Stimulated activated CD4-positive, alpha-beta T cell treated with anti-CD3 and anti-CD28 coated beads, Interleukin-12 subunit alpha, Interleukin-12 subunit beta, amount 100 ng/mL, for 4 hours (primary cell): ENCODE measurements around the gene SORL1.

Experiments used
- DNase-seq: peaks from one replicate; pipeline ENCODE4 v3.0.0-alpha.2; 2020

SORL1 gene

GRCh38 chr11:121536126-121536525, 84.0 kb downstream of the SORL1 start:
- DNase-seq = no peak

- DNase-seq = no peak
These were observed 85.9 kb downstream of the SORL1 start for GRCh38 chr11:121538054-121538453.

GRCh38 chr11:121539000-121539399, 86.9 kb downstream of the SORL1 start:
- no peak for DNase-seq

- DNase-seq = no peak
These were observed 88.5 kb downstream of the SORL1 start for GRCh38 chr11:121540627-121541026.

DNA sequence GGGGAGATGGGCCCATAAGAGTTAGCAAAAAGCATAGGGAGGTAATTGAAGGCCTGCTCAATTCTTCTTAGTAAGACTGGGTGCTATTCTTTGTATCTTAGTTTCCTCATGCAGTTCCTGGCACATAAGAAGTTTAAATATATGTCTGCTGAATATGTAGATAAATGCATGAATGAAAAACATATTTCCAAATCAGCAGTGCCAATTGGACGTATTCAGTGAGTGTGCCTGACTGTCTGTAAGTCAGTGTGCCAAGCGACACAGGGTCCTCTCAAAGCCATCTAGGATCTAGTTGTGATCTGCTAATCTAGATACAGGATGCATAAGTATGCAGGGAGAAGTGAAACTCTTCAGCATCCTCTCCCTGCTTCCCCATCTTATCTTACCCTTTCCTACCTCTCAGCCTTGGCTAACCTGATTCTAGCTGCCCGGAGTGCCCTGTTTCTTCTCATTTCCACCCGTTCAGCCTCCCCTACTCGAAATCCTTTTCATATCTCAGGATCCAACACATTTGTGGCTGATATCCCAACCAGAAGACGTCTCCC, 91.8 kb downstream of the SORL1 start:
- DNase-seq = no peak

DNA sequence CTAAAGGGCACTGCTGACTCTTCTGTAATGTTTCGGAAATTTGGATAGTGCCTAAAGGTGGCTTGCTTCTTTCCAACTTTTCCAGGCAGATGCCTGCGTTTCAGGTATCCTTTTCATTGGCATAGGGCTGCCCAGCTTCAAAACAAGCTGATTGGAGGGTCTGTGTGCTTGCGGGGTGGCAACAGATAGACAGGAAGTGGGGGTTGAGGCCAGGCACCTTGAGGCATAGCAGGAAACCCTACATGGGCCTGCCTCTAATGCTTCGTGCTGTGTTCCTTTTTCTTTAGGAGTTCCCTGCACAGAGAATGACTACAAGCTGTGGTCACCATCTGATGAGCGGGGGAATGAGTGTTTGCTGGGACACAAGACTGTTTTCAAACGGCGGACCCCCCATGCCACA, 92.8 kb downstream of the SORL1 start:
- no peak for DNase-seq

DNA sequence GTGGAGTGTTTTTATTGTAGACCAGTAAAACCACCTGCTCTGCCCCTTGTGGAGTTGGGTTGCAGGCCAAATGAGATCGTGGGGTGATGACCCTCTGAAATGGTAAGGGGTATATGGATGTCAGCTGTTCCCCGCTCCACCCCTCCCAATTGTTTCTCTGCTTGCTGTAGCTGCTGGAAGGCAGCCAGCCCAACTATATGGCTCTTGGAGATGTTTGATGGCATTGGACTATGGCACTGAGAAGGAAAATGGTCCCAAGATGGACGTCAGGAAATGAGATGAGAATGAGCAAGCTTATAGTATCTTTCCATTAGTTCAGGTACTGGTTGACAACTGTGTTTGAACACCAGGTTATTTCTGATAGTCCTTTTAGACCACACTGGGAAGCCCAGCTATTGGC, 95.5 kb downstream of the SORL1 start:
- DNase-seq = no peak

GRCh38 chr11:121550247-121551030, 98.3 kb downstream of the SORL1 start:
- no peak for DNase-seq

- no peak for DNase-seq
These were observed 99.3 kb downstream of the SORL1 start for GRCh38 chr11:121551463-121551862.

- no peak for DNase-seq
These were observed 100.0 kb downstream of the SORL1 start for GRCh38 chr11:121552154-121552553.

GRCh38 chr11:121552644-121553043, 100.5 kb downstream of the SORL1 start:
- DNase-seq = no peak

- DNase-seq = no peak
These were observed 101.3 kb downstream of the SORL1 start for GRCh38 chr11:121553389-121553788.

GRCh38 chr11:121553806-121554205, 101.7 kb downstream of the SORL1 start:
- no peak for DNase-seq

GRCh38 chr11:121554552-121554951, 102.4 kb downstream of the SORL1 start:
- no peak for DNase-seq

- no peak for DNase-seq
These were observed 103.0 kb downstream of the SORL1 start for GRCh38 chr11:121555121-121555520.

DNA sequence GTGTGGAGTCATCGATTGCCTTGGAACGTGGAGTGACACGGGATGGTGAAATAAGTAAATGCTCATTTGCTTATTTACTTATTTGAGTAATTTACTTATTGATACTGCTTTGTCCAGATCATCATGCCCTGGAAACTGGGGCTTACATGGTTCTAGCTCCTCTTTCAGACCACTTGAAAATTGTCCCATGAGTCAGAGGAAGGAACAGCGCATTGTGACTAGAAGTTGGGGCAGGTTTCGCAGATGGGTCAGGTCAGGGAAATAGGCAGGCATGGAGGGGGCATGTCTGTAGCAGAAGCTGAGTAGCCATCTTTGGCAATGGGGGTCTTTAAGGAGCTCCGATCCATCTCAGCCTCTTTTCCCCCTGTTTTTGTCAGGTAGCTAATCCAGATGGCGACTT, 104.8 kb downstream of the SORL1 start:
- no peak for DNase-seq

DNA sequence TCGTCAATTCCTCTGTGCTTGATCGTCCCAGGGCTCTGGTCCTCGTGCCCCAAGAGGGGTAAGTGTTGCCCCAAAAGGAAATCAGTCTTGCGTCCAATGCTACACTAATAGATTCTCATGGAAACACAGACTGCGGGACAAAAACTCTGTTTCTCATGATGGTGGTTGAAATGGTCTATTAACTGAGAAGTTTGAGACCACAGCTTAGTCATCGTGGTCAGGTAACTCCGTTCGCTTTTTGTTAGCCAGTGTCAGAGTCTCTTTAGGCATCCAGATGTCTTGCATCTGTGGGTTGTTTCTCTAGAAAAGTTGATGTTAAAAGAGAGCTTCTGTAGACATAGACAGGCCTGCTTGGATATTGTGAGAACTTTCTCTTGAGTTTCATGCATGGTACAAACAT, 105.2 kb downstream of the SORL1 start:
- DNase-seq = no peak

DNA sequence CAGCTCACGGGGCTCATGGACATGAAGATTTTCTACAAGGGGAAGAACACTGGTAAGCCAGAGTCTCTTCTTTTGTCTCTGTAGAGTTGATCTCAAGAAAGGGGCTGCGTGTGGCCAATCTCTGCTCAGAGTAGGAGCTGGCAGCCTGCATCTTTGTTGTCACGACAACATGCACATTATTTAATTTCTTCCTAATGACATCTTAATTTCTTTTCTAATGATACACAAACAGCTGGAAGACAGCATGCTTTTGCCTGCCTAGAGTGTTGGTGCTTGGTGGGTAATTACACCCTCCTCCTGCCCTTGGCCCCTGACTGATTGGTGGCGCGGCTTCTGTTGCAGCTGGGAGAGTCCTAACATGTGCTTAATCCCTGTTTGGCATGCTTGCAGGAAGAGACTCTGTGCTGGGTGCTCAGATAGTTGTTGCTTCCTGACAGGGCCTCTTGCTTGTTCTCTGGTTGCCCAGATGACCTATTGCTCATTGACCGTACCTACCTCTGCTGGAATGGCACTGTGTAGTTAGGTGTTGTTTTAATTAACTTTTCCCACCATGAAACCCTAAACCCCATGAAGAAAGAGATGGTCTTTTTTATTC, 107.6 kb downstream of the SORL1 start:
- no peak for DNase-seq

- no peak for DNase-seq
These were observed 108.1 kb downstream of the SORL1 start for GRCh38 chr11:121560236-121560635.

- DNase-seq = no peak
These were observed 109.1 kb downstream of the SORL1 start for GRCh38 chr11:121561240-121561639.

- no peak for DNase-seq
These were observed 109.6 kb downstream of the SORL1 start for GRCh38 chr11:121561716-121562115.

DNA sequence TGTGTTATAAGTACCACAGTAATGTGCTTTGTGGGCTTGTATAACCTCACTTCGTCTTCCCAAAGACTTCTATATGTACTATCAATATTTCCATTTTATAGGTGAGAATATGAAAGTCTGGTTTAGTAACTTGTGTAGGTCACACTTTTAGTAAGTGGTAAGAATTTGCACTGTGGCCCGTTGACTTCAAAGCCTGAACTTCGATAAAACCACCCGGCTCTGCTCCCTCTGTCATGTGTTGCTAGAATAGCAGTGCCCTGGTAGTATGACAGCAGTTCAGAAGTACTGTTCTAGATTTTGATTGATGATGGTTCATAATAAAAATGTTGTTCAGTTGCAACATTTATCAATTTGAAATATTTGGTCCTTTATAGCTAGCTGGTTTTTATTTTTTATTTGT, 110.9 kb downstream of the SORL1 start:
- DNase-seq = no peak

GRCh38 chr11:121563900-121564822, 112.0 kb downstream of the SORL1 start:
- no peak for DNase-seq
